A673 (cell line): Measurements from ENCODE around the gene PLCG1. TPM values are rescaled to one million over a fixed set of nuclear protein-coding genes. Genes with fewer than 3 reads are reported as not detected.

Experiments
- BruUV-seq: library from RNA; stranded (reverse); fragments of 400-500 nt; replicated peaks from 2 replicates; lab custom pipeline; 2021; lab: Mats Ljungman, UMichigan
- CTCF ChIA-PET: fragments of 300-600 bp; sonication (Branson Sonifier 250); formaldehyde crosslinking; loops from one replicate; lab custom pipeline; 2022; ENCODE audit warnings: antibody characterized with exemption; lab: Charles Lee
- POLR2A ChIA-PET: fragments of 300-600 bp; sonication (Branson Sonifier 250); formaldehyde crosslinking; loops from one replicate; lab custom pipeline; 2022; ENCODE audit warnings: antibody characterized with exemption; ENCODE audit not compliant: low non-redundant PET; lab: Charles Lee
- DNase-seq: peaks from one replicate; pipeline ENCODE4 v3.0.0-alpha.2; 2015; ENCODE audit warnings: low spot score
- H3K27ac ChIP-seq: fragments of 200-600 bp; sonication (generic); 2 replicates; pipeline ENCODE4 v1.5.1; 2016; ENCODE audit warnings: mixed run types, low read depth, mild to moderate bottlenecking, mixed read lengths, antibody characterized with exemption, low read length; ENCODE audit not compliant: poor library complexity, severe bottlenecking
- H3K27me3 ChIP-seq: fragments of 200-600 bp; sonication (generic); replicated peaks from 2 replicates; pipeline ENCODE4 v1.6.1; 2017; ENCODE audit warnings: mixed run types, low read depth, mild to moderate bottlenecking, mixed read lengths, antibody characterized with exemption, low read length; ENCODE audit not compliant: insufficient read depth, poor library complexity
- H3K36me3 ChIP-seq: fragments of 200-600 bp; sonication (generic); 2 replicates; pipeline ENCODE4 v1.6.1; 2016; ENCODE audit warnings: mixed run types, mild to moderate bottlenecking, mixed read lengths, antibody characterized with exemption, low read length; ENCODE audit not compliant: insufficient read depth, poor library complexity, severe bottlenecking
- H3K4me1 ChIP-seq: fragments of 200-600 bp; sonication (generic); 2 replicates; pipeline ENCODE4 v1.6.1; 2017; ENCODE audit warnings: mixed run types, mild to moderate bottlenecking, mixed read lengths, antibody characterized with exemption, low read length; ENCODE audit not compliant: insufficient read depth, poor library complexity, severe bottlenecking
- H3K4me3 ChIP-seq: fragments of 200-600 bp; sonication (generic); 2 replicates; pipeline ENCODE4 v1.5.1; 2016; ENCODE audit warnings: low read depth, mixed run types, mild to moderate bottlenecking, mixed read lengths, low read length; ENCODE audit not compliant: poor library complexity, severe bottlenecking
- H3K9me3 ChIP-seq: fragments of 200-600 bp; sonication (generic); 2 replicates; pipeline ENCODE4 v1.6.1; 2016; ENCODE audit warnings: mixed run types, low read depth, mild to moderate bottlenecking, mixed read lengths, antibody characterized with exemption, low read length; ENCODE audit not compliant: poor library complexity, severe bottlenecking
- CTCF ChIP-seq: fragments of 300-800, 200-600 bp; sonication (generic); conservative IDR thresholded peaks from 2 replicates; pipeline ENCODE4 v1.5.1; 2017; ENCODE audit warnings: low read depth, mild to moderate bottlenecking, antibody characterized with exemption, low read length, moderate library complexity, mixed read lengths
- EZH2 ChIP-seq: fragments of 200-600 bp; sonication (generic); IDR thresholded peaks from 2 replicates; pipeline ENCODE4 v1.6.1; 2017; ENCODE audit warnings: borderline replicate concordance, low read depth, mild to moderate bottlenecking, mixed read lengths, antibody characterized with exemption, low read length; ENCODE audit not compliant: poor library complexity, severe bottlenecking
- intact Hi-C: fragments of 100-400 bp; cut with micrococcal nuclease; formaldehyde crosslinking; loops from one replicate; pipeline ENCODE4 v1.10.0; 2022; ENCODE audit not compliant: unreplicated experiment
- total RNA-seq: library from RNA; stranded (reverse); gene quantifications from 2 replicates; pipeline ENCODE4 v1.2.3, GENCODE V29; 2021

PLCG1 gene
- total RNA-seq, 1 experiment from 2014 or later = 146 TPM

- peaks cover 4% of the 10 kb centered on the region for H3K36me3 ChIP-seq
- POLR2A ChIA-PET = no interaction called here
- peaks cover 23% of the 10 kb centered on the region for H3K4me1 ChIP-seq
- H3K27ac ChIP-seq = peak overlapping the region; percentile 92
- CTCF ChIA-PET = no interaction called here
- intact Hi-C loops = loop anchor here (5.0 to 10.0 kb wide), 2 partner anchors 65 to 93 kb away; no protein-coding TSS in a partner anchor
- H3K27me3 ChIP-seq = no peaks in the 10 kb centered on the region
- BruUV-seq = no TSS peak
- no peak for DNase-seq
- no peaks in the 10 kb centered on the region for H3K9me3 ChIP-seq
- no peak for TF ChIP-seq EZH2
- TF ChIP-seq CTCF = no peak
- peak overlapping the region; percentile 93 for H3K4me3 ChIP-seq
These were observed 2.1 kb downstream of the PLCG1 start for GRCh38 chr20:41139227-41140093.

- intact Hi-C loops = no loop called here
- H3K27ac ChIP-seq = peak overlapping the region; percentile 46
- no peak for DNase-seq
- no peaks in the 10 kb centered on the region for H3K9me3 ChIP-seq
- TF ChIP-seq EZH2 = no peak
- TF ChIP-seq CTCF = no peak
- BruUV-seq = no TSS peak
- H3K27me3 ChIP-seq = no peaks in the 10 kb centered on the region
- H3K36me3 ChIP-seq = peaks cover 4% of the 10 kb centered on the region
- ChIA-PET CTCF (interaction anchor here (0.5 kb wide), 1 partner anchor 148 kb away, joined by 3 read pairs; no protein-coding TSS in a partner anchor), POLR2A (no interaction called here)
- no peak overlapping the region for H3K4me3 ChIP-seq
- H3K4me1 ChIP-seq = peaks cover 21% of the 10 kb centered on the region
These were observed 3.1 kb downstream of the PLCG1 start for GRCh38 chr20:41140226-41141133.

- CTCF ChIA-PET = no interaction called here
- Histone ChIP-seq H3K27ac (peak overlapping the region; percentile 46), H3K4me1 (peaks cover 13% of the 10 kb centered on the region), H3K27me3 (no peaks in the 10 kb centered on the region), H3K9me3 (no peaks in the 10 kb centered on the region), H3K36me3 (peaks cover 4% of the 10 kb centered on the region), H3K4me3 (no peak overlapping the region)
- no peak for DNase-seq
- POLR2A ChIA-PET = no interaction called here
- BruUV-seq = no TSS peak
- no peak for TF ChIP-seq CTCF
- no peak for TF ChIP-seq EZH2
- intact Hi-C loops = no loop called here
These were observed 3.9 kb downstream of the PLCG1 start for GRCh38 chr20:41141153-41141815.
